Immature natural killer cell (primary cell): ENCODE results near the gene STARD5. TPM values are rescaled to one million over a fixed set of nuclear protein-coding genes. Genes with fewer than 3 reads are reported as not detected.

ENCODE experiments used
- DNase-seq, 3 donors: peaks; one replicate each; pipeline ENCODE4 v3.0.0; 2022; ENCODE audit warnings: mixed read lengths in 1 of 3
- H3K27ac Mint-ChIP-seq, 6 donors: one replicate each; pipeline ENCODE4 v1.8.0; 2020; ENCODE audit warnings: mixed read lengths in 6 of 6, mild to moderate bottlenecking in 5 of 6, inconsistent platforms in 4 of 6, moderate library complexity in 3 of 6
- H3K27me3 Mint-ChIP-seq, 3 donors: one replicate each; pipeline ENCODE4 v1.8.0; 2020 to 2021; ENCODE audit warnings: low read depth in 3 of 3, mild to moderate bottlenecking in 3 of 3, mixed read lengths in 3 of 3, moderate library complexity in 3 of 3, inconsistent platforms in 1 of 3
- H3K36me3 Mint-ChIP-seq, 3 donors: one replicate each; pipeline ENCODE4 v1.8.0; 2020; ENCODE audit warnings: mixed read lengths in 3 of 3, inconsistent platforms in 2 of 3, mild to moderate bottlenecking in 2 of 3
- H3K4me1 Mint-ChIP-seq, 2 donors: one replicate each; pipeline ENCODE4 v1.8.0; 2020; ENCODE audit warnings: inconsistent platforms in 2 of 2, mild to moderate bottlenecking in 2 of 2, mixed read lengths in 2 of 2, moderate library complexity in 1 of 2
- H3K4me3 Mint-ChIP-seq, 5 donors: one replicate each; pipeline ENCODE4 v1.8.0; 2020; ENCODE audit warnings: mild to moderate bottlenecking in 5 of 5, mixed read lengths in 5 of 5, inconsistent platforms in 3 of 5, moderate library complexity in 3 of 5
- H3K9me3 Mint-ChIP-seq, 6 donors: one replicate each; pipeline ENCODE4 v1.8.0; 2020; ENCODE audit warnings: mild to moderate bottlenecking in 6 of 6, mixed read lengths in 6 of 6, inconsistent platforms in 4 of 6, moderate library complexity in 3 of 6
- polyA plus RNA-seq, 3 donors: library from polyadenylated mRNA; unstranded; fragments of 300-500 nt; fragmentation: Illumina TruSeq; gene quantifications; one replicate each; pipeline ENCODE4 v1.2.3, GENCODE V29; 2021

The STARD5 gene
- polyA plus RNA-seq, 3 donors from 2014 or later, result 1.7 to 3.8 TPM; not detected in 1

DNA sequence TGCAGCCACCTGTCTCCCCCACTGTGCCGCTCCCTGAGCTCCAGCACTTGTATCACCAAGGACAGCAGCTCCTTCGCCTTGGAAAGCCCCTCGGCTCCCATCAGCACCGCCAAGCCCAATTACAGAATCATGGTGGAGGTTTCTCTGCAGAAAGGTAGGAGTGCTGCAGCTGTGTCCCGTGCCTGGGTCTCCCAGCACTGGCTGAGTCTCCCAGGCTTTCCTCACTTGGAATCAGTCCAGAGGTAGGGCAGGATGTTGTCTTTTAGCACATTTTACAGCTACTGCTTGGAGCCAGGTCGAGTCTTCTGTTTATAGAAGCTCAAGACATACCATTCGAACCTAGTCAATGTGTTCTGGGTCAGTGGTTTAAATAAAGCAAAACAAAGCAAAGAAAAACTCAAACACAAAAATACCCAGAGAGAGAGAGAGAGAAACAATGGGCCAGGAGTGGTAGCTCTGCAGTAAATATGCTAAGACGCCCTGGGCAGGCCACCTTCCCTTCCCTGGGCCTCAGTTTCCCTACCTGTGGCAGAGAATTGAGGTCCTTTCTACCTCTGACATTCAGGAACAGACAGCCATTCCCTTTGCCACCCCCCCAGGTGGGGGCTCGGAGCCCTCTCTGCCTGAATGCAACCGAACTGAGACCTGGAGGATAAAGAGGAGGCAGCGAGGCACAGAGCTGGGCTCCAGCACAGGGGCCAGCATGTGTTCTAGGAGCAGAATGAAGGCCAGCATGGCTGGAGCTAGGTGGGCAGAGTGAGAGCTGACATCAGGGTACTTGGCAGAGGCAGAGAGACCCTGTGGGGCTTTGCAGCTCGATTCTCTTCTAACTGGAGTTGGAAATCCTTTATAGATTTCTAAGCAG lies 44.1 kb downstream of the STARD5 start:
- no peak overlapping the region for H3K4me3 Mint-ChIP-seq
- DNase-seq, result no peak
- peaks cover 16 to 24% of the 10 kb centered on the region in 2 donors for H3K4me1 Mint-ChIP-seq
- no peak overlapping the region for H3K27ac Mint-ChIP-seq
- H3K27me3 Mint-ChIP-seq, result peaks cover 0 to 5% (median 4%) of the 10 kb centered on the region in 3 donors
- H3K9me3 Mint-ChIP-seq, result peaks cover 0 to 10% (median 8%) of the 10 kb centered on the region in 6 donors
- peaks cover 5 to 8% (median 7%) of the 10 kb centered on the region in 3 donors for H3K36me3 Mint-ChIP-seq

- Mint-ChIP-seq H3K9me3 (peaks cover 0 to 10% (median 8%) of the 10 kb centered on the region in 6 donors), H3K36me3 (peaks cover 5 to 8% (median 7%) of the 10 kb centered on the region in 3 donors), H3K27me3 (peaks cover 0 to 5% (median 1%) of the 10 kb centered on the region in 3 donors), H3K27ac (peak overlapping the region in 2 of 6 donors; percentile 3 to 13), H3K4me3 (no peak overlapping the region), H3K4me1 (peaks cover 14 to 18% of the 10 kb centered on the region in 2 donors)
- no peak for DNase-seq
Observed at GRCh38 chr15:81278306-81279029, 45.5 kb downstream of the STARD5 start.

- H3K4me1 Mint-ChIP-seq, result peaks cover 14 to 18% of the 10 kb centered on the region in 2 donors
- no peak overlapping the region for H3K4me3 Mint-ChIP-seq
- H3K9me3 Mint-ChIP-seq, result peaks cover 0 to 10% (median 8%) of the 10 kb centered on the region in 6 donors
- peak overlapping the region in 1 of 6 donors; percentile 13 for H3K27ac Mint-ChIP-seq
- peaks cover 0 to 5% (median 3%) of the 10 kb centered on the region in 3 donors for H3K27me3 Mint-ChIP-seq
- no peak for DNase-seq
- peaks cover 5 to 8% (median 7%) of the 10 kb centered on the region in 3 donors for H3K36me3 Mint-ChIP-seq
Observed at GRCh38 chr15:81277851-81278250, 46.1 kb downstream of the STARD5 start.

GRCh38 chr15:81276967-81277366 lies 47.0 kb downstream of the STARD5 start:
- H3K36me3 Mint-ChIP-seq, result peaks cover 5 to 8% (median 7%) of the 10 kb centered on the region in 3 donors
- peaks cover 0 to 10% (median 8%) of the 10 kb centered on the region in 6 donors for H3K9me3 Mint-ChIP-seq
- no peak for DNase-seq
- H3K27me3 Mint-ChIP-seq, result peaks cover 0 to 5% (median 3%) of the 10 kb centered on the region in 3 donors
- peaks cover 14 to 18% of the 10 kb centered on the region in 2 donors for H3K4me1 Mint-ChIP-seq
- no peak overlapping the region for H3K4me3 Mint-ChIP-seq
- no peak overlapping the region for H3K27ac Mint-ChIP-seq

- peaks cover 14 to 18% of the 10 kb centered on the region in 2 donors for H3K4me1 Mint-ChIP-seq
- no peak overlapping the region for H3K4me3 Mint-ChIP-seq
- no peak for DNase-seq
Observed at GRCh38 chr15:81275711-81276392, 48.1 kb downstream of the STARD5 start.

DNA sequence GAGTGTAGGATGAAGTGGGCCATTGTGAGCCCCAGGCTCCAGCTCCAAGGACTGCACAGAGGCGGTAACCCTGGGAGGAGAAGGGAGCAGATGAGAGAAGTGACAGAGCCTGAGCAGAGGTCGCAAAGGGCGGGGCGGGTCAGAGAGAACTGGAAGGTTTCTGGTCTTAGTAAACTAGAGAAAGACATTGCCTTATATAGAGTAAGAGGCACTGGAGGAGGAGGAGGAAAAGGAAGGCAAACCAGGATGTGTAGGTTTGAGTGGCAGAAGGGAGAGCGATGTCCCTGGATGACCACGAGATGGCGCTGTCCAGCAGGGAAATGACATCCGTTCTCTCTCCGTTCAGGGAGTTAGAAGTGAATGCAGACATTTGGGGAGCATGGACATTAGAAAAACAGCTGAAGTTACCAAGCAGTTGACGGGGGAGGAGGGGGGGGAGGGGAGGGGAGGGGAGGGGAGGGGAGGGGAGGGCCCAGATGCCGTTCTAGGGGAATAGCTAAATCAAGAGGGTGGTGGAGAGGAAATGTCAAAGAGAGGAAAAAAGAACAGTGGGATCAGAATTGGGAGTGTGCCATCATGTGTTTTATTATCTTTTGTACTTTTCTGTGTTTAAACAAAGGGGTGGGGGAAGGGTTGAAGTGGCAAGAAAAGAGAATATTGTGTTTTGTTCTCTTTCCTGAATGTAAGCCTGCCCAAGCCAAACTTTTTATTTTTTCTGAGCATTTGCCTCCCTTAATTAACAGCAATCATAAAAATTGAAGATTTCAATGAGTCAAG lies 48.8 kb downstream of the STARD5 start:
- H3K27ac Mint-ChIP-seq, result peak overlapping the region in 5 of 6 donors; percentile 54 to 77 (median 71)
- H3K4me1 Mint-ChIP-seq, result peaks cover 14 to 18% of the 10 kb centered on the region in 2 donors
- peak; percentile 73 to 78 (median 77) for DNase-seq
- H3K4me3 Mint-ChIP-seq, result peak overlapping the region in 2 of 5 donors; percentile 3 to 62
- peaks cover 0 to 5% (median 2%) of the 10 kb centered on the region in 3 donors for H3K27me3 Mint-ChIP-seq
- peaks cover 5 to 8% (median 7%) of the 10 kb centered on the region in 3 donors for H3K36me3 Mint-ChIP-seq
- H3K9me3 Mint-ChIP-seq, result peaks cover 0 to 10% (median 8%) of the 10 kb centered on the region in 6 donors

More at GRCh38 chr15:81275711-81276392, 48.1 kb downstream of the STARD5 start:
- H3K27me3 Mint-ChIP-seq, result peaks cover 0 to 5% (median 3%) of the 10 kb centered on the region in 3 donors
- H3K9me3 Mint-ChIP-seq, result peaks cover 0 to 10% (median 8%) of the 10 kb centered on the region in 6 donors
- peaks cover 5 to 8% (median 7%) of the 10 kb centered on the region in 3 donors for H3K36me3 Mint-ChIP-seq
- peak overlapping the region in 2 of 6 donors; percentile 38 to 77 for H3K27ac Mint-ChIP-seq

- peaks cover 14 to 18% of the 10 kb centered on the region in 2 donors for H3K4me1 Mint-ChIP-seq
- H3K27ac Mint-ChIP-seq, result no peak overlapping the region
- H3K4me3 Mint-ChIP-seq, result no peak overlapping the region
- peaks cover 5 to 8% (median 7%) of the 10 kb centered on the region in 3 donors for H3K36me3 Mint-ChIP-seq
- peaks cover 2 to 5% (median 2%) of the 10 kb centered on the region in 3 donors for H3K27me3 Mint-ChIP-seq
- no peak for DNase-seq
- H3K9me3 Mint-ChIP-seq, result peaks cover 0 to 10% (median 8%) of the 10 kb centered on the region in 6 donors
Observed at GRCh38 chr15:81274255-81274654, 49.7 kb downstream of the STARD5 start.

GRCh38 chr15:81273855-81274254 lies 50.1 kb downstream of the STARD5 start:
- Mint-ChIP-seq H3K27me3 (peaks cover 2 to 5% (median 4%) of the 10 kb centered on the region in 3 donors), H3K27ac (no peak overlapping the region), H3K4me3 (no peak overlapping the region), H3K4me1 (peaks cover 14 to 18% of the 10 kb centered on the region in 2 donors), H3K36me3 (peaks cover 5 to 8% (median 7%) of the 10 kb centered on the region in 3 donors), H3K9me3 (peaks cover 0 to 10% (median 8%) of the 10 kb centered on the region in 6 donors)
- DNase-seq, result no peak

- peaks cover 0 to 10% (median 8%) of the 10 kb centered on the region in 6 donors for H3K9me3 Mint-ChIP-seq
- H3K27me3 Mint-ChIP-seq, result peaks cover 2 to 5% (median 4%) of the 10 kb centered on the region in 3 donors
- peaks cover 14 to 18% of the 10 kb centered on the region in 2 donors for H3K4me1 Mint-ChIP-seq
- H3K27ac Mint-ChIP-seq, result no peak overlapping the region
- no peak overlapping the region for H3K4me3 Mint-ChIP-seq
- DNase-seq, result no peak
- H3K36me3 Mint-ChIP-seq, result peaks cover 5 to 8% (median 7%) of the 10 kb centered on the region in 3 donors
Observed at GRCh38 chr15:81273200-81273599, 50.7 kb downstream of the STARD5 start.

DNA sequence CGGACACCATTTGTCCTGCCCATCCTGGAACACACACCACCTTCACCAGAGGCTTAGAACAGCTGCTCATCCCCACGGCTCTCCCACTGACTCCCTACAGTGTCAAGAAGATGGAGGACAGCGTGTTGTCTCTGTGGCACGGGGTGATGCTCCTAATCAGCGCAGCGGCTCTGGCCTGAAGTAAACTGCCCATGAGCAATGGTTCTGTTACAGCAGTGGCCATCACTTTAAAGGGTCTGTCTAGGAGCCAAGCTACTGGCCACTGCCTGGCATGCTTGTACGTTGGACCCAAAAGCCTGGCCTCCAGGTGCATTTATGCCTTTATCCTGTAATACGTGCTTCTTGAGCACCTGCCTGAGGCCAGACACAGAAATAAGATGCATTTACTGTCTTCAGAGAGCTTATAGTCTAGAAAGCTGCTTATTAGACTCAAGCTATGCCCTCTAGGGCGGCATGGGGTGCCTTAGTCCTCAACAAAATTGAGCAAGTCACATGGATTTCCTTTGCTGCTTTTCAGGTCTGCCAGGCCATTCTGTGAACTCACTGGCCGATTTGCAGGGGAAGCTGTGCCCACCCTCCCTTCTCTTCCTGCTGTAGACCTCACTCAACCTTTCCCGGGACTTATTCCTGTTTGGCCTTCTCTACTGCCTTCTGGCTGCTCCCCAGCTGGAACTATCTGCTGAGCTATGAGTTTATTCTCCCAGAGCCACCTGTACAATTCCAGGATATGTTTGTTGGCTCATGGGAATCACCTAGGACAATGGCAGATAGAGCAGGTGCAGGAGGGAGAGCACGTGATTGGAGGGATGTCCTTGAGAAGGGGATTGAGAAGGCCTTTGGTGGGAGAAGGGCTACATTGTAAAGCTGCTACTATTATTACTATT lies 51.9 kb downstream of the STARD5 start:
- peak overlapping the region in 1 of 6 donors; percentile 42 for H3K27ac Mint-ChIP-seq
- H3K4me3 Mint-ChIP-seq, result no peak overlapping the region
- H3K9me3 Mint-ChIP-seq, result peaks cover 0 to 6% (median 4%) of the 10 kb centered on the region in 6 donors
- peaks cover 4 to 5% (median 4%) of the 10 kb centered on the region in 3 donors for H3K36me3 Mint-ChIP-seq
- peaks cover 14 to 18% of the 10 kb centered on the region in 2 donors for H3K4me1 Mint-ChIP-seq
- peaks cover 4 to 7% (median 6%) of the 10 kb centered on the region in 3 donors for H3K27me3 Mint-ChIP-seq
- no peak for DNase-seq

- Mint-ChIP-seq H3K27me3 (peaks cover 4 to 6% (median 4%) of the 10 kb centered on the region in 3 donors), H3K4me1 (peaks cover 19 to 22% of the 10 kb centered on the region in 2 donors), H3K36me3 (no peaks in the 10 kb centered on the region), H3K9me3 (no peaks in the 10 kb centered on the region), H3K27ac (no peak overlapping the region), H3K4me3 (no peak overlapping the region)
- DNase-seq, result no peak
Observed at GRCh38 chr15:81270781-81271491, 53.0 kb downstream of the STARD5 start.
